Endometrial microvascular endothelial cells (primary cell): Measurements from ENCODE around the gene KRT32. TPM values are rescaled to one million over a fixed set of nuclear protein-coding genes. Genes with fewer than 3 reads are reported as not detected.

Experiments
- in situ Hi-C: cut with HindIII; loops from 2 replicates; pipeline ENCODE4 v1.10.0; 2017; ENCODE audit warnings: low sequenced_read_pairs, low pct_unique_long_range_greater_than_20kb; ENCODE audit errors: inconsistent ontology term
- total RNA-seq: library from RNA; depleted of rRNA; stranded (reverse); fragments of >200 nt; gene quantifications from one replicate; pipeline ENCODE4 v1.2.3, GENCODE V29; 2015; ENCODE audit errors: inconsistent ontology term

KRT32 gene
- total RNA-seq, 1 donor from 2014 or later, result not detected

- in situ Hi-C loops, result no loop called here
Observed at GRCh38 chr17:41416479-41416878, 50.7 kb downstream of the KRT32 start.

GRCh38 chr17:41415833-41416335 is 51.3 kb downstream of the KRT32 start:
- in situ Hi-C loops, result no loop called here

GRCh38 chr17:41415411-41415810 is 51.8 kb downstream of the KRT32 start:
- in situ Hi-C loops, result no loop called here

GRCh38 chr17:41413982-41414381 is 53.2 kb downstream of the KRT32 start:
- in situ Hi-C loops, result no loop called here

GRCh38 chr17:41413353-41413957 is 53.7 kb downstream of the KRT32 start:
- in situ Hi-C loops, result no loop called here

- in situ Hi-C loops, result no loop called here
Observed at GRCh38 chr17:41411072-41411840, 55.9 kb downstream of the KRT32 start.

Other genes with a start within 250 kb of the KRT32 start
- gene KRTAP9-2, start 240.7 kb downstream of the KRT32 start, total RNA-seq, result not detected
- not detected for gene KRTAP9-3, start 234.9 kb downstream of the KRT32 start, total RNA-seq
- not detected for gene KRTAP9-8, start 229.4 kb downstream of the KRT32 start, total RNA-seq
- not detected for gene KRTAP9-4, start 217.7 kb downstream of the KRT32 start, total RNA-seq
- gene KRTAP9-9, start 212.0 kb downstream of the KRT32 start, total RNA-seq, result not detected
- not detected for gene KRTAP9-6, start 202.0 kb downstream of the KRT32 start, total RNA-seq
- not detected for gene KRTAP9-7, start 191.7 kb downstream of the KRT32 start, total RNA-seq
- gene KRTAP29-1, start 164.5 kb downstream of the KRT32 start, total RNA-seq, result not detected
- gene KRTAP16-1, start 158.1 kb downstream of the KRT32 start, total RNA-seq, result not detected
- gene KRTAP17-1, start 151.7 kb downstream of the KRT32 start, total RNA-seq, result not detected
- not detected for gene KRT33A, start 116.6 kb downstream of the KRT32 start, total RNA-seq
- not detected for gene KRT33B, start 97.6 kb downstream of the KRT32 start, total RNA-seq
- not detected for gene KRT34, start 85.1 kb downstream of the KRT32 start, total RNA-seq
- gene KRT31, start 69.8 kb downstream of the KRT32 start, total RNA-seq, result not detected
- not detected for gene KRT37, start 42.8 kb downstream of the KRT32 start, total RNA-seq
- not detected for gene KRT38, start 26.4 kb downstream of the KRT32 start, total RNA-seq
- not detected for gene KRT35, start 13.8 kb upstream of the KRT32 start, total RNA-seq
- not detected for gene KRT36, start 22.5 kb upstream of the KRT32 start, total RNA-seq
- gene KRT13, start 38.2 kb upstream of the KRT32 start, total RNA-seq, result not detected
- 14.1 TPM for gene KRT15, start 51.5 kb upstream of the KRT32 start, total RNA-seq
- gene KRT19, start 60.9 kb upstream of the KRT32 start, total RNA-seq, result 101 TPM
- not detected for gene KRT9, start 104.7 kb upstream of the KRT32 start, total RNA-seq
- not detected for gene KRT14, start 119.5 kb upstream of the KRT32 start, total RNA-seq
- gene KRT16, start 145.4 kb upstream of the KRT32 start, total RNA-seq, result not detected
- gene KRT17, start 157.2 kb upstream of the KRT32 start, total RNA-seq, result not detected
- 111 TPM for gene EIF1, start 221.5 kb upstream of the KRT32 start, total RNA-seq
- gene GAST, start 244.9 kb upstream of the KRT32 start, total RNA-seq, result not detected